Panc1 (cell line): ENCODE results near the gene PSMA7. TPM values are rescaled to one million over a fixed set of nuclear protein-coding genes. Genes with fewer than 3 reads are reported as not detected.

Experiments
- ATAC-seq: fragments of 200-7000 bp; cut with Tn5 transposase; 2 replicates; pipeline ENCODE4 v1.9.1; 2020; ENCODE audit warnings: mild to moderate bottlenecking, moderate library complexity
- BruUV-seq: library from RNA; stranded (reverse); fragments of 400-500 nt; replicated peaks from 2 replicates; lab custom pipeline; 2021; lab: Mats Ljungman, UMichigan
- CTCF ChIA-PET: fragments of 300-600 bp; sonication (Branson Sonifier 250); formaldehyde crosslinking; loops from one replicate; lab custom pipeline; 2022; ENCODE audit warnings: antibody characterized with exemption; lab: Charles Lee
- POLR2A ChIA-PET: fragments of 300-600 bp; sonication (Branson Sonifier 250); formaldehyde crosslinking; loops from one replicate; lab custom pipeline; 2022; ENCODE audit warnings: antibody characterized with exemption; lab: Charles Lee
- DNase-seq: peaks from one replicate; pipeline ENCODE4 v3.0.0-alpha.2; 2010; ENCODE audit warnings: low read depth, low spot score
- H3K27ac ChIP-seq: 2 replicates; pipeline ENCODE4 v1.5.1; 2011; ENCODE audit warnings: mild to moderate bottlenecking, low read length, inconsistent platforms
- H3K27me3 ChIP-seq: fragments of 200-500 bp; sonication (Bioruptor generic); 2 replicates; pipeline ENCODE4 v1.6.0; 2014; ENCODE audit warnings: low read length, inconsistent platforms; ENCODE audit not compliant: control insufficient read depth, insufficient read depth
- H3K36me3 ChIP-seq: fragments of 200-500 bp; sonication (Bioruptor generic); 2 replicates; pipeline ENCODE4 v1.5.1; 2014; ENCODE audit warnings: inconsistent platforms, mild to moderate bottlenecking, low read length, moderate library complexity; ENCODE audit not compliant: control insufficient read depth, insufficient read depth
- H3K4me1 ChIP-seq: 2 replicates; pipeline ENCODE4 v1.5.1; 2011; ENCODE audit warnings: inconsistent platforms, mild to moderate bottlenecking, low read length, moderate library complexity; ENCODE audit not compliant: control insufficient read depth, insufficient read depth
- H3K4me3 ChIP-seq, 2 experiments: 2 replicates each; pipeline ENCODE4 v1.5.1; 2011 to 2012; ENCODE audit warnings: low read depth in 2 of 2, low read length in 2 of 2, mild to moderate bottlenecking in 2 of 2, inconsistent platforms in 1 of 2, moderate library complexity in 1 of 2
- H3K9me3 ChIP-seq: fragments of 200-500 bp; sonication (Bioruptor generic); 2 replicates; pipeline ENCODE4 v1.5.1; 2014; ENCODE audit warnings: low read depth, mild to moderate bottlenecking, inconsistent platforms, low read length, moderate library complexity; ENCODE audit not compliant: control insufficient read depth, insufficient read depth
- CTCF ChIP-seq: fragments of 450-650 bp; IDR thresholded peaks from 2 replicates; pipeline ENCODE4 v1.5.1; 2017; ENCODE audit warnings: mild to moderate bottlenecking
- POLR2AphosphoS5 ChIP-seq: IDR thresholded peaks from 2 replicates; pipeline ENCODE4 v1.6.1; 2012; ENCODE audit warnings: mild to moderate bottlenecking, low read depth, low read length, moderate library complexity
- SIN3A ChIP-seq: IDR thresholded peaks from 2 replicates; pipeline ENCODE4 v1.6.1; 2012; ENCODE audit warnings: low read depth, mild to moderate bottlenecking, low read length, moderate library complexity, borderline replicate concordance; ENCODE audit not compliant: insufficient read depth
- TCF7L2 ChIP-seq: IDR thresholded peaks from 2 replicates; pipeline ENCODE4 v1.6.1; 2011; ENCODE audit warnings: mild to moderate bottlenecking, low read depth, low read length, inconsistent platforms
- in situ Hi-C: cut with HindIII; loops from 2 replicates; pipeline ENCODE4 v1.10.0; 2016; ENCODE audit warnings: low sequenced_read_pairs, low pct_unique_long_range_greater_than_20kb
- intact Hi-C: fragments of 100-400 bp; cut with micrococcal nuclease; formaldehyde crosslinking; loops from one replicate; pipeline ENCODE4 v1.10.0; 2022; ENCODE audit not compliant: unreplicated experiment
- total RNA-seq: library from RNA; stranded (reverse); gene quantifications from one replicate; pipeline ENCODE4 v1.2.1, GENCODE V29; 2021; ENCODE audit not compliant: unreplicated experiment
- TF ChIP-seq, protein P1 (sequence below), 2 experiments: IDR thresholded peaks; 2 replicates each; pipeline ENCODE4 v1.6.1; 2011 to 2012; ENCODE audit warnings: low read depth in 2 of 2, control low read depth in 1 of 2, low read length in 1 of 2, mild to moderate bottlenecking in 1 of 2, moderate library complexity in 1 of 2; ENCODE audit not compliant: insufficient read depth in 1 of 2

The PSMA7 gene
- total RNA-seq, 1 experiment from 2014 or later = 402 TPM

DNA sequence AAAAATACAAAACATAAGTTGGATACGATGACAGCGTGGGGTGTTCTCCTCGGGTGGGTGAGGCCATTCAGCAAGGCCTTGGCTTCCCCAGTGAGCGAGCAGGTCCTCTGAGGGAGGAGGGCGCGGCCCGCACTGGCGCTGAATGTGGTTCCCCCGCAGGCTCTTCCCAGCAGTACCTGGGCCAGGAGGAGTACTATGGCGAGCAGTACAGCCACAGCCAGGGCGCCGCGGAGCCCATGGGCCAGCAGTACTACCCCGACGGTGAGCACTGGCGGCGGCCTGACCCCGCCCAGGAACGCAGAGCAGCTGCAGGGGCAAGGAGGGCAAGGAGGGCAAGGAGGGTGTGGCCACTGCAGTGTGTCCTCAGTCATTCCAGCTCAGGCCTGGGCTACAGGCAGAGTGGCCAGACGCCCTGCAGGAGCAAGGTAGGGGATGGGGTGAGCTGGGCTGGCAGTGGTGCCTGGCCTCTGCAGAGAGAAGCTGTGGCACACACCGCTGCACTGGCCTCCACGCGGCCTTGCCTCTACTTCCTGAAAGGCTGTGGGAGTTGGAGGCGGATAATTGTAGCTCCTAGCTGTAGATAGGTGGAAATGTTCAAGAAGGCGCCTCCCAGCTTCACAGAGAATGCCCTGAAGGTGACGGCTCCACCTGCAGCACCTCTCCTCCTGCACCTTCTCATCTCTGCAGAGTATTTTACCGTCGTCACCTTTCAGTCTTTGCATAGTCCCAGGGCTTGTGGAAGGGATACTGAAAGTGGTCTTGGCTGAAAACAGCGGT, 21.0 kb upstream of the PSMA7 start:
- in situ Hi-C loops = no loop called here
- no peaks in the 10 kb centered on the region; the same call in 1 of the 2 replicates for H3K36me3 ChIP-seq
- DNase-seq = no peak
- H3K9me3 ChIP-seq = no peaks in the 10 kb centered on the region
- no peak overlapping the region for H3K27ac ChIP-seq
- CTCF ChIA-PET = no interaction called here
- no peaks in the 10 kb centered on the region for H3K27me3 ChIP-seq
- no peak overlapping the region for H3K4me3 ChIP-seq
- TF ChIP-seq POLR2AphosphoS5 (no peak), CTCF (no peak), SIN3A (no peak), TCF7L2 (no peak)
- TF ChIP-seq, protein P1, sequence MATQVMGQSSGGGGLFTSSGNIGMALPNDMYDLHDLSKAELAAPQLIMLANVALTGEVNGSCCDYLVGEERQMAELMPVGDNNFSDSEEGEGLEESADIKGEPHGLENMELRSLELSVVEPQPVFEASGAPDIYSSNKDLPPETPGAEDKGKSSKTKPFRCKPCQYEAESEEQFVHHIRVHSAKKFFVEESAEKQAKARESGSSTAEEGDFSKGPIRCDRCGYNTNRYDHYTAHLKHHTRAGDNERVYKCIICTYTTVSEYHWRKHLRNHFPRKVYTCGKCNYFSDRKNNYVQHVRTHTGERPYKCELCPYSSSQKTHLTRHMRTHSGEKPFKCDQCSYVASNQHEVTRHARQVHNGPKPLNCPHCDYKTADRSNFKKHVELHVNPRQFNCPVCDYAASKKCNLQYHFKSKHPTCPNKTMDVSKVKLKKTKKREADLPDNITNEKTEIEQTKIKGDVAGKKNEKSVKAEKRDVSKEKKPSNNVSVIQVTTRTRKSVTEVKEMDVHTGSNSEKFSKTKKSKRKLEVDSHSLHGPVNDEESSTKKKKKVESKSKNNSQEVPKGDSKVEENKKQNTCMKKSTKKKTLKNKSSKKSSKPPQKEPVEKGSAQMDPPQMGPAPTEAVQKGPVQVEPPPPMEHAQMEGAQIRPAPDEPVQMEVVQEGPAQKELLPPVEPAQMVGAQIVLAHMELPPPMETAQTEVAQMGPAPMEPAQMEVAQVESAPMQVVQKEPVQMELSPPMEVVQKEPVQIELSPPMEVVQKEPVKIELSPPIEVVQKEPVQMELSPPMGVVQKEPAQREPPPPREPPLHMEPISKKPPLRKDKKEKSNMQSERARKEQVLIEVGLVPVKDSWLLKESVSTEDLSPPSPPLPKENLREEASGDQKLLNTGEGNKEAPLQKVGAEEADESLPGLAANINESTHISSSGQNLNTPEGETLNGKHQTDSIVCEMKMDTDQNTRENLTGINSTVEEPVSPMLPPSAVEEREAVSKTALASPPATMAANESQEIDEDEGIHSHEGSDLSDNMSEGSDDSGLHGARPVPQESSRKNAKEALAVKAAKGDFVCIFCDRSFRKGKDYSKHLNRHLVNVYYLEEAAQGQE (IDR thresholded peaks at IDR 0.05; ENCODE audit: insufficient read depth in 1 of 2, low read depth in 2 of 2, low read length in 1 of 2) = no peak
- intact Hi-C loops = no loop called here
- BruUV-seq = no TSS peak
- ATAC-seq = peak; percentile 25; the same call in 1 of the 2 replicates
- POLR2A ChIA-PET = no interaction called here
- H3K4me1 ChIP-seq = no peaks in the 10 kb centered on the region

DNA sequence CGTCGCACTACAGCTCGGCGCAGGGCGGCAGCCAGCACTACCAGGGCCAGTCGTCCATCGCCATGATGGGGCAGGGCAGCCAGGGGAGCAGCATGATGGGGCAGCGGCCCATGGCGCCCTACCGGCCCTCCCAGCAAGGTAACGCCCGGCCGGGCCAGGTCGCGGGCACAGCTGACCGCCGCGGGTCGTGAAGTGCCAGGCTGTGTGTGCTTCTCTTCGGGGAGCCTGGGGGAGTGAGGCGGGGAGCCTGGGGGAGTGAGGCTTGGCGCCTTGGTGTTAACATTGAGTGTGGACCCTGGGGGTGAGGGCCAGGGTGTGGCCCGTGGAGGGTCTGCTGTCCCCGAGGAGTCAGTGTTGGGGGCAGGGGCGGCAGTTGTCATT, 20.3 kb upstream of the PSMA7 start:
- TF ChIP-seq, protein P1 (IDR thresholded peaks at IDR 0.05; ENCODE audit: insufficient read depth in 1 of 2, low read depth in 2 of 2, low read length in 1 of 2) = no peak
- TF ChIP-seq CTCF = no peak
- no peak for TF ChIP-seq POLR2AphosphoS5
- no peak for TF ChIP-seq TCF7L2
- TF ChIP-seq SIN3A = no peak
- no peaks in the 10 kb centered on the region for H3K4me1 ChIP-seq
- no TSS peak for BruUV-seq
- in situ Hi-C loops (no loop called here), intact Hi-C loops (no loop called here)
- H3K36me3 ChIP-seq = no peaks in the 10 kb centered on the region; the same call in 1 of the 2 replicates
- H3K4me3 ChIP-seq = no peak overlapping the region
- CTCF ChIA-PET = no interaction called here
- no peaks in the 10 kb centered on the region for H3K27me3 ChIP-seq
- no peaks in the 10 kb centered on the region for H3K9me3 ChIP-seq
- DNase-seq = no peak
- POLR2A ChIA-PET = no interaction called here
- ATAC-seq = no peak
- H3K27ac ChIP-seq = no peak overlapping the region
